ENCODE measurements around the gene CMKLR1. TPM values are rescaled to one million over a fixed set of nuclear protein-coding genes. Genes with fewer than 3 reads are reported as not detected.

The CMKLR1 gene
- total and polyA plus RNA-seq, 2 donors (not counting 1 experiment from before 2014, with no cell fraction given), result 0.06 to 0.54 TPM

DNA sequence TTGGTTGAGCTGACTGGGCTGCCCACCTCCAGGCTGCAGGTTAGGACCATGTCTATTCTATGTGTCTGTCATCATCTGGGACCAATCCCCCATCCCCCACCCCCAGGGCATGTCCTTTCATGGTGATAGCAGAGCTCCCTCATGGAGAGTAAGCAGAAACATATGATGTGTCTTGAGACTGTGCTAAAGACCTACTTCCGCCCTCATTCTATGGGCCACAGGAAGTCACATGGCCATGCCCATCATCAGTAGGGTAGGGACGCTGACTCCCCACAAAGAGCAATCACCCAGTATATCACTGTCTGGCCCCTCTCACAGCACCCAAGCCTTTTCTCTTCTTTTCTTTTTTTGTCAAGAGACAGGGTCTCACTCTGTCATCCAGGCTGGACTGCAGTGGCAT, 99.7 kb downstream of the CMKLR1 start:
- Histone ChIP-seq H2AFZ (ENCODE audit: insufficient read depth, low read depth, low read length, poor library complexity, severe bottlenecking) (no peak overlapping the region), H3K4me2 (replicated peaks; ENCODE audit: low read depth, low read length, poor library complexity, severe bottlenecking) (no peak overlapping the region), H3K27ac (ENCODE audit: low read length in 2 of 2) (no peak overlapping the region), H3K79me2 (ENCODE audit: control insufficient read depth, insufficient read depth, low read length) (no peaks in the 10 kb centered on the region), H3K27me3 (replicated peaks in 1 of 4; ENCODE audit: control extremely low read depth in 1 of 4, control insufficient read depth in 3 of 4, insufficient read depth in 4 of 4, low read length in 3 of 4) (peaks cover 0 to 8% (median 0%) of the 10 kb centered on the region in 4 experiments), H3K9ac (ENCODE audit: low read length) (no peak overlapping the region), H3K36me3 (replicated peaks in 1 of 2; ENCODE audit: control extremely low read depth in 1 of 2, control insufficient read depth in 1 of 2, extremely low read depth in 1 of 2, insufficient read depth in 2 of 2, low read length in 1 of 2) (no peaks in the 10 kb centered on the region), H4K20me1 (ENCODE audit: control insufficient read depth, insufficient read depth, low read length, poor library complexity, severe bottlenecking) (no peaks in the 10 kb centered on the region), H3K4me3 (ENCODE audit: control extremely low read depth in 1 of 5, extremely low read depth in 1 of 5, insufficient read depth in 1 of 5, low read depth in 2 of 5, low read length in 4 of 5) (no peak overlapping the region), H3K4me1 (ENCODE audit: control insufficient read depth in 2 of 2, insufficient read depth in 2 of 2, low read length in 2 of 2) (no peaks in the 10 kb centered on the region), H3K9me3 (ENCODE audit: control extremely low read depth in 1 of 3, control insufficient read depth in 2 of 3, insufficient read depth in 1 of 3, low read length in 2 of 3) (peaks cover 0 to 3% (median 0%) of the 10 kb centered on the region in 3 donors)
- Mint-ChIP-seq H3K27ac (no peak overlapping the region), H3K9me3 (ENCODE audit: insufficient read depth) (no peaks in the 10 kb centered on the region), H3K4me1 (no peaks in the 10 kb centered on the region), H3K27me3 (peaks cover 24% of the 10 kb centered on the region), H3K4me3 (no peak overlapping the region)
- ATAC-seq (ENCODE audit: low read depth), result no peak
- TF ChIP-seq, protein P1, sequence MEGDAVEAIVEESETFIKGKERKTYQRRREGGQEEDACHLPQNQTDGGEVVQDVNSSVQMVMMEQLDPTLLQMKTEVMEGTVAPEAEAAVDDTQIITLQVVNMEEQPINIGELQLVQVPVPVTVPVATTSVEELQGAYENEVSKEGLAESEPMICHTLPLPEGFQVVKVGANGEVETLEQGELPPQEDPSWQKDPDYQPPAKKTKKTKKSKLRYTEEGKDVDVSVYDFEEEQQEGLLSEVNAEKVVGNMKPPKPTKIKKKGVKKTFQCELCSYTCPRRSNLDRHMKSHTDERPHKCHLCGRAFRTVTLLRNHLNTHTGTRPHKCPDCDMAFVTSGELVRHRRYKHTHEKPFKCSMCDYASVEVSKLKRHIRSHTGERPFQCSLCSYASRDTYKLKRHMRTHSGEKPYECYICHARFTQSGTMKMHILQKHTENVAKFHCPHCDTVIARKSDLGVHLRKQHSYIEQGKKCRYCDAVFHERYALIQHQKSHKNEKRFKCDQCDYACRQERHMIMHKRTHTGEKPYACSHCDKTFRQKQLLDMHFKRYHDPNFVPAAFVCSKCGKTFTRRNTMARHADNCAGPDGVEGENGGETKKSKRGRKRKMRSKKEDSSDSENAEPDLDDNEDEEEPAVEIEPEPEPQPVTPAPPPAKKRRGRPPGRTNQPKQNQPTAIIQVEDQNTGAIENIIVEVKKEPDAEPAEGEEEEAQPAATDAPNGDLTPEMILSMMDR (IDR thresholded peaks at IDR 0.05), result no peak
- no peak for TF ChIP-seq EZH2 (IDR thresholded peaks at IDR 0.05; ENCODE audit: borderline replicate concordance, insufficient read depth, low read depth, low read length, poor library complexity, severe bottlenecking)
- POLR2A ChIA-PET, result no interaction called here
- intact Hi-C loops (cut with micrococcal nuclease), result no loop called here
- CTCF ChIA-PET, result no interaction called here
- WGBS (ENCODE audit: insufficient coverage), result 76% methylated on average over 2 of the region's 2 CpGs
- no peak for DNase-seq

- ChIA-PET POLR2A (no interaction called here), CTCF (no interaction called here)
- H3K9me3 Mint-ChIP-seq (ENCODE audit: insufficient read depth), result no peaks in the 10 kb centered on the region
- no peak overlapping the region for H3K4me3 Mint-ChIP-seq
- ATAC-seq (ENCODE audit: low read depth) (no peak), DNase-seq (no peak)
- Histone ChIP-seq H3K36me3 (replicated peaks in 1 of 2; ENCODE audit: control extremely low read depth in 1 of 2, control insufficient read depth in 1 of 2, extremely low read depth in 1 of 2, insufficient read depth in 2 of 2, low read length in 1 of 2) (no peaks in the 10 kb centered on the region), H3K4me3 (ENCODE audit: control extremely low read depth in 1 of 5, extremely low read depth in 1 of 5, insufficient read depth in 1 of 5, low read depth in 2 of 5, low read length in 4 of 5) (no peak overlapping the region), H3K27ac (ENCODE audit: low read length in 2 of 2) (no peak overlapping the region), H3K4me2 (replicated peaks; ENCODE audit: low read depth, low read length, poor library complexity, severe bottlenecking) (no peak overlapping the region), H4K20me1 (ENCODE audit: control insufficient read depth, insufficient read depth, low read length, poor library complexity, severe bottlenecking) (no peaks in the 10 kb centered on the region), H3K9me3 (ENCODE audit: control extremely low read depth in 1 of 3, control insufficient read depth in 2 of 3, insufficient read depth in 1 of 3, low read length in 2 of 3) (peaks cover 0 to 3% (median 0%) of the 10 kb centered on the region in 3 donors), H3K9ac (ENCODE audit: low read length) (no peak overlapping the region), H2AFZ (ENCODE audit: insufficient read depth, low read depth, low read length, poor library complexity, severe bottlenecking) (no peak overlapping the region), H3K27me3 (replicated peaks in 1 of 4; ENCODE audit: control extremely low read depth in 1 of 4, control insufficient read depth in 3 of 4, insufficient read depth in 4 of 4, low read length in 3 of 4) (peaks cover 0 to 8% (median 0%) of the 10 kb centered on the region in 4 experiments), H3K4me1 (ENCODE audit: control insufficient read depth in 2 of 2, insufficient read depth in 2 of 2, low read length in 2 of 2) (no peaks in the 10 kb centered on the region), H3K79me2 (ENCODE audit: control insufficient read depth, insufficient read depth, low read length) (no peaks in the 10 kb centered on the region)
- no peaks in the 10 kb centered on the region for H3K4me1 Mint-ChIP-seq
- intact Hi-C loops (cut with micrococcal nuclease), result no loop called here
- H3K27ac Mint-ChIP-seq, result no peak overlapping the region
- H3K27me3 Mint-ChIP-seq, result peaks cover 25% of the 10 kb centered on the region
- no peak for TF ChIP-seq EZH2 (IDR thresholded peaks at IDR 0.05; ENCODE audit: borderline replicate concordance, insufficient read depth, low read depth, low read length, poor library complexity, severe bottlenecking)
- TF ChIP-seq, protein P1 (IDR thresholded peaks at IDR 0.05), result no peak
- WGBS (ENCODE audit: insufficient coverage), result no CpG with 5 or more reads among the region's 3 CpGs
Measured at GRCh38 chr12:108238474-108238873, 100.6 kb downstream of the CMKLR1 start.

Other genes with a start within 250 kb of the CMKLR1 start
- 5.1 and 5.9 TPM in 2 replicates for gene WSCD2, start 210.0 kb downstream of the CMKLR1 start, total RNA-seq
- 0.50 and 1.1 TPM in 2 replicates for gene WSCD2, start 210.0 kb downstream of the CMKLR1 start, polyA plus RNA-seq
- 9.1 and 9.7 TPM in 2 replicates for gene FICD, start 176.0 kb upstream of the CMKLR1 start, total RNA-seq
- 1.2 and 1.3 TPM in 2 replicates for gene FICD, start 176.0 kb upstream of the CMKLR1 start, polyA plus RNA-seq
- gene SART3, start 221.9 kb upstream of the CMKLR1 start, total RNA-seq, result 131 and 142 TPM in 2 replicates
- gene SART3, start 221.9 kb upstream of the CMKLR1 start, polyA plus RNA-seq, result 24.1 and 31.9 TPM in 2 replicates
- gene ISCU, start 223.3 kb upstream of the CMKLR1 start, total RNA-seq, result 190 and 209 TPM in 2 replicates
- gene ISCU, start 223.3 kb upstream of the CMKLR1 start, polyA plus RNA-seq, result 166 and 173 TPM in 2 replicates

Measured in B cell (primary cell).